GM18867 (cell line): Measurements from ENCODE around the gene NTF3.

ENCODE experiments used
- ATAC-seq: cut with Tn5 transposase; IDR thresholded peaks from one replicate; pipeline ENCODE4 v1.9.1; 2021; ENCODE audit warnings: mild to moderate bottlenecking, moderate library complexity; ENCODE audit not compliant: unreplicated experiment

NTF3 gene

GRCh38 chr12:5509102-5509501 is 77.2 kb downstream of the NTF3 start:
- ATAC-seq, result no peak

- no peak for ATAC-seq
These were observed 77.6 kb downstream of the NTF3 start for GRCh38 chr12:5509557-5509956.

GRCh38 chr12:5510251-5510805 is 78.4 kb downstream of the NTF3 start:
- ATAC-seq, result no peak

GRCh38 chr12:5511256-5511643 is 79.3 kb downstream of the NTF3 start:
- ATAC-seq, result no peak

GRCh38 chr12:5511644-5512600 is 80.0 kb downstream of the NTF3 start:
- ATAC-seq, result no peak

GRCh38 chr12:5512601-5512970 is 80.7 kb downstream of the NTF3 start:
- ATAC-seq, result no peak

GRCh38 chr12:5513406-5513805 is 81.5 kb downstream of the NTF3 start:
- no peak for ATAC-seq

GRCh38 chr12:5514016-5514415 is 82.1 kb downstream of the NTF3 start:
- ATAC-seq, result no peak

GRCh38 chr12:5514545-5514944 is 82.6 kb downstream of the NTF3 start:
- no peak for ATAC-seq

- ATAC-seq, result no peak
These were observed 83.5 kb downstream of the NTF3 start for GRCh38 chr12:5515458-5515857.

GRCh38 chr12:5516371-5517241 is 84.7 kb downstream of the NTF3 start:
- ATAC-seq, result no peak

- ATAC-seq, result no peak
These were observed 86.9 kb downstream of the NTF3 start for GRCh38 chr12:5518584-5519365.

GRCh38 chr12:5520037-5520436 is 88.1 kb downstream of the NTF3 start:
- no peak for ATAC-seq

GRCh38 chr12:5520831-5521230 is 88.9 kb downstream of the NTF3 start:
- no peak for ATAC-seq

GRCh38 chr12:5521456-5522325 is 89.8 kb downstream of the NTF3 start:
- ATAC-seq, result no peak

GRCh38 chr12:5522432-5523335 is 90.8 kb downstream of the NTF3 start:
- ATAC-seq, result no peak

- no peak for ATAC-seq
These were observed 91.6 kb downstream of the NTF3 start for GRCh38 chr12:5523396-5524115.

GRCh38 chr12:5524116-5524768 is 92.3 kb downstream of the NTF3 start:
- no peak for ATAC-seq
